Activated B cell treated with CpG ODN at 0.5 μM for 24 hours (primary cell): Measurements from ENCODE around the gene NOL4L. TPM values are rescaled to one million over a fixed set of nuclear protein-coding genes. Genes with fewer than 3 reads are reported as not detected.

ENCODE experiments used
- ATAC-seq: fragments of 200-7000 bp; cut with Tn5 transposase; one replicate; pipeline ENCODE4 v1.10.0; 2021; ENCODE audit warnings: low read depth, mild to moderate bottlenecking, moderate library complexity
- CTCF ChIA-PET: fragments of 350-600 bp; sonication (Branson Sonifier 250); formaldehyde crosslinking; loops from one replicate; lab custom pipeline; 2021; ENCODE audit warnings: antibody characterized with exemption; lab: Charles Lee
- POLR2A ChIA-PET: fragments of 350-600 bp; sonication (Branson Sonifier 250); formaldehyde crosslinking; loops from one replicate; lab custom pipeline; 2021; ENCODE audit warnings: antibody characterized with exemption; lab: Charles Lee
- DNase-seq: peaks from one replicate; pipeline ENCODE4 v3.0.0; 2022
- H3K27ac Mint-ChIP-seq: one replicate; pipeline ENCODE4 v1.8.0; 2020; ENCODE audit warnings: mixed read lengths
- H3K27me3 Mint-ChIP-seq: one replicate; pipeline ENCODE4 v1.8.0; 2021; ENCODE audit warnings: mixed read lengths
- H3K36me3 Mint-ChIP-seq: one replicate; pipeline ENCODE4 v1.8.0; 2021; ENCODE audit warnings: low read depth, mixed read lengths
- H3K4me1 Mint-ChIP-seq: one replicate; pipeline ENCODE4 v1.8.0; 2021; ENCODE audit warnings: mixed read lengths
- H3K4me3 Mint-ChIP-seq: one replicate; pipeline ENCODE4 v1.8.0; 2020; ENCODE audit warnings: mild to moderate bottlenecking, mixed read lengths
- H3K9me3 Mint-ChIP-seq: one replicate; pipeline ENCODE4 v1.8.0; 2020; ENCODE audit warnings: mixed read lengths
- intact Hi-C: fragments of 100-400 bp; cut with micrococcal nuclease; formaldehyde crosslinking; loops from one replicate; pipeline ENCODE4 v1.15.1; 2024
- total RNA-seq: library from RNA; stranded (reverse); gene quantifications from 2 replicates; pipeline ENCODE4 v1.2.3, GENCODE V29; 2022
- TF ChIP-seq, protein P1 (sequence below): fragments of 200-600 bp; IDR thresholded peaks from one replicate; pipeline ENCODE4 v1.8.0; 2022; ENCODE audit warnings: antibody characterized with exemption, mild to moderate bottlenecking

The NOL4L gene
- total RNA-seq, 1 donor from 2014 or later, result 4.7 TPM

DNA sequence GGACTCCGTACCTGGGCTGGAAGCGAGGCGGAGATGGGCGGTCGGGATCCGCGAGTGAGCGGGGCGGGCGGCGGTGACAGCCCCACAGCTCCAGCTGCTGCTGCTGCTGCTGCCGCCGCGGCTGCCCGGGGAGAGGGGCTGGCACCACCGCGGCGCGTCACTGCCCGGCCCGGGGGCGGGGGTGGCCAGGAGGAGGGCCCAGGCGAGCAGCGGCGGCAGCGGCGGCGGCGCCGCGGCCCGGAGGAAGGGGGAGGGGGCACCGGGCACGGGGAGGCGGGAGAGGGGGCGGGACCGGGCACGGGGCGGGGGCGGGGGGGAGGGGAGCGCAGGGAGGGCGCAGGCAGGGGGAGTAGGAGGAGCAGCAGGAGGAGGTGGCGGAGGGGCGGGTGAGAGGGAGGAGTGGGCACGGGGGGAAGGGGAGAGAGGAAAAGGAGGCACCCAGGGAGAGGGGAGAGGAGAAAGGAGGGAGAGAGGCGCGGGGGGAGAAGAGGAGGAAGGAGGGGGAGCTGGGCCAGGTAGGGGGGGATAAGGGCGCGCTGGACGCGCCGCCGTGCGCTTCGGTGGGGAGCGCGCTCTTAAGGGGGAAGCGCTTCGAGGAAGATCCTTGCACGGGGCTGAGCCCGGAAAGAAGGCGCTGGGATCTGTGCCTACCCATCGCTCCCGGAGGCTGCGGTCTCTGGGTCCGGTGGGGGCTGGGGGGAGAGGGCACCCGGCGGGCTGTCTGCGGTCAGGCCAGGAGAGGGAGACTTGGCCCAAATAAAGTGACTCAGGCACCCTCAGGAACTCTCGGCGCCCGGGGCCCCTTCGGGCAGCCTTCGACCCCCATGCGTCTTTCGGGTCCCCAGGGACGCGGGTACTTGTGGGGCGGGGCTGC is 101.5 kb downstream of the NOL4L start:
- intact Hi-C loops, result loop anchor here (2.0 to 5.0 kb wide), 4 partner anchors 13 to 147 kb away; partner anchors contain the start of gene ASXL1
- CTCF ChIA-PET, result no interaction called here
- TF ChIP-seq, protein P1, sequence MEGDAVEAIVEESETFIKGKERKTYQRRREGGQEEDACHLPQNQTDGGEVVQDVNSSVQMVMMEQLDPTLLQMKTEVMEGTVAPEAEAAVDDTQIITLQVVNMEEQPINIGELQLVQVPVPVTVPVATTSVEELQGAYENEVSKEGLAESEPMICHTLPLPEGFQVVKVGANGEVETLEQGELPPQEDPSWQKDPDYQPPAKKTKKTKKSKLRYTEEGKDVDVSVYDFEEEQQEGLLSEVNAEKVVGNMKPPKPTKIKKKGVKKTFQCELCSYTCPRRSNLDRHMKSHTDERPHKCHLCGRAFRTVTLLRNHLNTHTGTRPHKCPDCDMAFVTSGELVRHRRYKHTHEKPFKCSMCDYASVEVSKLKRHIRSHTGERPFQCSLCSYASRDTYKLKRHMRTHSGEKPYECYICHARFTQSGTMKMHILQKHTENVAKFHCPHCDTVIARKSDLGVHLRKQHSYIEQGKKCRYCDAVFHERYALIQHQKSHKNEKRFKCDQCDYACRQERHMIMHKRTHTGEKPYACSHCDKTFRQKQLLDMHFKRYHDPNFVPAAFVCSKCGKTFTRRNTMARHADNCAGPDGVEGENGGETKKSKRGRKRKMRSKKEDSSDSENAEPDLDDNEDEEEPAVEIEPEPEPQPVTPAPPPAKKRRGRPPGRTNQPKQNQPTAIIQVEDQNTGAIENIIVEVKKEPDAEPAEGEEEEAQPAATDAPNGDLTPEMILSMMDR, result no peak
- Mint-ChIP-seq H3K36me3 (peaks cover 3% of the 10 kb centered on the region), H3K27me3 (no peaks in the 10 kb centered on the region), H3K9me3 (no peaks in the 10 kb centered on the region), H3K4me3 (peak overlapping the region; percentile 78), H3K4me1 (peaks cover 14% of the 10 kb centered on the region), H3K27ac (no peak overlapping the region)
- DNase-seq (peak; percentile 42), ATAC-seq (peak; percentile 49)
- POLR2A ChIA-PET, result interaction anchor here (0.7 kb wide), 1 partner anchor 141 kb away, joined by 3 read pairs; no protein-coding TSS in a partner anchor

GRCh38 chr20:32482442-32483261 is 102.5 kb downstream of the NOL4L start:
- peaks cover 14% of the 10 kb centered on the region for H3K4me1 Mint-ChIP-seq
- no peaks in the 10 kb centered on the region for H3K9me3 Mint-ChIP-seq
- no peak overlapping the region for H3K27ac Mint-ChIP-seq
- H3K36me3 Mint-ChIP-seq, result peaks cover 3% of the 10 kb centered on the region
- ATAC-seq (peak; percentile 22), DNase-seq (peak; percentile 46)
- ChIA-PET POLR2A (no interaction called here), CTCF (no interaction called here)
- intact Hi-C loops, result loop anchor here (5.0 kb wide), 1 partner anchor 125 kb away; the partner anchor contains the start of gene ASXL1
- TF ChIP-seq, protein P1, result no peak
- H3K4me3 Mint-ChIP-seq, result peak overlapping the region; percentile 73
- H3K27me3 Mint-ChIP-seq, result no peaks in the 10 kb centered on the region

GRCh38 chr20:32482143-32482441 is 103.0 kb downstream of the NOL4L start:
- CTCF ChIA-PET, result no interaction called here
- intact Hi-C loops, result loop anchor here (5.0 kb wide), 1 partner anchor 125 kb away; the partner anchor contains the start of gene ASXL1
- TF ChIP-seq, protein P1, result no peak
- H3K27me3 Mint-ChIP-seq, result no peaks in the 10 kb centered on the region
- DNase-seq (no peak), ATAC-seq (no peak)
- H3K27ac Mint-ChIP-seq, result no peak overlapping the region
- H3K36me3 Mint-ChIP-seq, result peaks cover 3% of the 10 kb centered on the region
- POLR2A ChIA-PET, result no interaction called here
- H3K4me3 Mint-ChIP-seq, result peak overlapping the region; percentile 67
- no peaks in the 10 kb centered on the region for H3K9me3 Mint-ChIP-seq
- peaks cover 16% of the 10 kb centered on the region for H3K4me1 Mint-ChIP-seq

- intact Hi-C loops, result loop anchor here (5.0 kb wide), 1 partner anchor 124 kb away; the partner anchor contains the start of gene ASXL1
- POLR2A ChIA-PET, result no interaction called here
- Mint-ChIP-seq H3K9me3 (no peaks in the 10 kb centered on the region), H3K4me3 (peak overlapping the region; percentile 67), H3K27ac (no peak overlapping the region), H3K36me3 (peaks cover 3% of the 10 kb centered on the region), H3K4me1 (peaks cover 19% of the 10 kb centered on the region), H3K27me3 (no peaks in the 10 kb centered on the region)
- TF ChIP-seq, protein P1, result no peak
- DNase-seq (no peak), ATAC-seq (no peak)
- CTCF ChIA-PET, result no interaction called here
Measured at GRCh38 chr20:32481311-32482142, 103.6 kb downstream of the NOL4L start.
